H1 (cell line): ENCODE measurements around the gene ATP8B2. TPM values are rescaled to one million over a fixed set of nuclear protein-coding genes. Genes with fewer than 3 reads are reported as not detected.

Experiments used
- CTCF ChIA-PET: fragments of 300-600 bp; sonication (Branson Sonifier 250); formaldehyde crosslinking; loops from one replicate; lab custom pipeline; 2021; ENCODE audit not compliant: partially characterized antibody; lab: Charles Lee
- POLR2A ChIA-PET: fragments of 300-600 bp; sonication (Branson Sonifier 250); formaldehyde crosslinking; loops from one replicate; lab custom pipeline; 2021; ENCODE audit warnings: inconsistent platforms; ENCODE audit not compliant: partially characterized antibody; lab: Charles Lee
- DNase-seq, 2 experiments: peaks; one replicate each; pipeline versions ENCODE4 v3.0.0 to v3.0.0-alpha.2; 2010 to 2022; ENCODE audit warnings: low spot score in 2 of 2, low read depth in 1 of 2, mixed read lengths in 1 of 2
- FAIRE-seq: peaks from 2 replicates; lab custom pipeline; 2011; peaks lifted over from hg19 to GRCh38; lab: Jason Lieb, UNC
- H2AFZ ChIP-seq: 2 replicates; pipeline ENCODE4 v1.8.1; 2012; ENCODE audit warnings: low read length, inconsistent platforms
- H2AK5ac ChIP-seq: 2 replicates; pipeline ENCODE4 v1.6.1; 2013; ENCODE audit warnings: low read depth, low read length
- H2BK120ac ChIP-seq: replicated peaks from 2 replicates; pipeline ENCODE3; 2013; ENCODE audit warnings: low read depth, low read length, inconsistent platforms
- H2BK12ac ChIP-seq: 2 replicates; pipeline ENCODE4 v1.6.1; 2013; ENCODE audit warnings: low read depth, low read length
- H2BK15ac ChIP-seq: 2 replicates; pipeline ENCODE4 v1.6.1; 2013; ENCODE audit warnings: low read length
- H2BK20ac ChIP-seq: 2 replicates; pipeline ENCODE4 v1.6.1; 2013; ENCODE audit warnings: low read length
- H2BK5ac ChIP-seq: 2 replicates; pipeline ENCODE4 v1.6.1; 2013; ENCODE audit warnings: low read depth, low read length
- H3K14ac ChIP-seq: 2 replicates; pipeline ENCODE4 v1.6.1; 2013; ENCODE audit warnings: inconsistent platforms; ENCODE audit not compliant: insufficient read length
- H3K18ac ChIP-seq: 2 replicates; pipeline ENCODE4 v1.6.1; 2013; ENCODE audit warnings: low read length; ENCODE audit errors: extremely low read depth
- H3K23ac ChIP-seq: 2 replicates; pipeline ENCODE4 v1.6.1; 2013; ENCODE audit warnings: inconsistent platforms; ENCODE audit not compliant: insufficient read length
- H3K23me2 ChIP-seq: 2 replicates; pipeline ENCODE4 v1.6.1; 2013; ENCODE audit warnings: low read depth, low read length
- H3K27ac ChIP-seq: 2 replicates; pipeline ENCODE4 v1.6.1; 2011; ENCODE audit warnings: low read depth, low read length, inconsistent platforms
- H3K27me3 ChIP-seq, 4 experiments: replicated peaks in 1 of 4; 1 replicate in 1 of 4; 2 replicates in 3 of 4; pipeline versions ENCODE4 v1.6.1 to v1.8.1; 2011 to 2013; ENCODE audit warnings: low read length in 3 of 4, mild to moderate bottlenecking in 3 of 4, inconsistent platforms in 2 of 4, mixed read lengths in 2 of 4, moderate library complexity in 1 of 4; ENCODE audit not compliant: control insufficient read depth in 3 of 4, insufficient read depth in 3 of 4; ENCODE audit errors: extremely low read depth in 1 of 4
- H3K36me3 ChIP-seq, 4 experiments: 2 replicates each; pipeline versions ENCODE4 v1.6.1 to v1.8.1; 2011 to 2013; ENCODE audit warnings: mild to moderate bottlenecking in 4 of 4, low read length in 3 of 4, moderate library complexity in 2 of 4, control low read depth in 1 of 4, inconsistent platforms in 1 of 4; ENCODE audit not compliant: insufficient read depth in 4 of 4, control insufficient read depth in 2 of 4
- H3K4ac ChIP-seq: replicated peaks from 2 replicates; pipeline ENCODE3; 2013; ENCODE audit warnings: low read length, low read depth, mixed read lengths, inconsistent platforms; ENCODE audit not compliant: insufficient read length
- H3K4me1 ChIP-seq, 4 experiments: replicated peaks in 1 of 4; 1 replicate in 1 of 4; 2 replicates in 3 of 4; pipeline versions ENCODE4 v1.6.1 to v1.8.1; 2011 to 2013; ENCODE audit warnings: low read length in 3 of 4, inconsistent platforms in 2 of 4, mixed read lengths in 1 of 4; ENCODE audit not compliant: insufficient read depth in 4 of 4, control insufficient read depth in 3 of 4
- H3K4me2 ChIP-seq, 2 experiments: 2 replicates each; pipeline versions ENCODE4 v1.6.1 to v1.8.1; 2011 to 2013; ENCODE audit warnings: low read depth in 2 of 2, low read length in 2 of 2, control low read depth in 1 of 2, inconsistent platforms in 1 of 2, mild to moderate bottlenecking in 1 of 2; ENCODE audit not compliant: insufficient read depth in 1 of 2
- H3K4me3 ChIP-seq, 4 experiments: fragments of 200-600, 300-600 bp in 1 of 4; sonication (generic), shearing (Covaris generic), sonication (Bioruptor Twin) in 1 of 4; 2 replicates each; pipeline versions ENCODE4 v1.5.1 to v1.8.1; 2011 to 2016; ENCODE audit warnings: low read length in 4 of 4, low read depth in 3 of 4, control low read depth in 2 of 4, inconsistent platforms in 2 of 4, mild to moderate bottlenecking in 2 of 4, mixed read lengths in 1 of 4, moderate library complexity in 1 of 4; ENCODE audit not compliant: insufficient read depth in 2 of 4; ENCODE audit errors: extremely low read depth in 1 of 4
- H3K56ac ChIP-seq: replicated peaks from 2 replicates; pipeline ENCODE3; 2013; ENCODE audit warnings: low read depth, mild to moderate bottlenecking, mixed read lengths, low read length, inconsistent platforms; ENCODE audit not compliant: insufficient read length
- H3K79me1 ChIP-seq: 2 replicates; pipeline ENCODE4 v1.6.1; 2013; ENCODE audit warnings: low read depth, low read length, control low read depth
- H3K79me2 ChIP-seq, 2 experiments: 2 replicates each; pipeline versions ENCODE4 v1.6.1 to v1.8.1; 2012 to 2013; ENCODE audit warnings: low read length in 2 of 2, mild to moderate bottlenecking in 2 of 2, inconsistent platforms in 1 of 2; ENCODE audit not compliant: insufficient read depth in 2 of 2, control insufficient read depth in 1 of 2
- H3K9ac ChIP-seq, 4 experiments: replicated peaks in 1 of 4; 1 replicate in 1 of 4; 2 replicates in 3 of 4; pipeline versions ENCODE4 v1.6.1 to v1.8.1; 2011 to 2013; ENCODE audit warnings: low read depth in 3 of 4, low read length in 3 of 4, control low read depth in 2 of 4, mild to moderate bottlenecking in 2 of 4, moderate library complexity in 2 of 4, inconsistent platforms in 1 of 4; ENCODE audit errors: extremely low read depth in 1 of 4
- H3K9me3 ChIP-seq, 2 experiments: 2 replicates each; pipeline versions ENCODE4 v1.6.1 to v1.8.1; 2012 to 2013; ENCODE audit warnings: mild to moderate bottlenecking in 2 of 2, moderate library complexity in 2 of 2, control low read depth in 1 of 2, inconsistent platforms in 1 of 2, low read depth in 1 of 2, low read length in 1 of 2, mixed read lengths in 1 of 2; ENCODE audit not compliant: insufficient read depth in 2 of 2
- H4K20me1 ChIP-seq, 2 experiments: replicated peaks in 1 of 2; 2 replicates each; pipeline versions ENCODE3 to v1.8.1; 2011 to 2013; ENCODE audit warnings: inconsistent platforms in 2 of 2, low read length in 2 of 2, mild to moderate bottlenecking in 1 of 2; ENCODE audit not compliant: insufficient read depth in 2 of 2, control insufficient read depth in 1 of 2
- H4K5ac ChIP-seq: 2 replicates; pipeline ENCODE4 v1.6.1; 2013; ENCODE audit warnings: low read length, low read depth, mixed read lengths, inconsistent platforms; ENCODE audit not compliant: insufficient read length
- H4K8ac ChIP-seq: 2 replicates; pipeline ENCODE4 v1.8.0; 2013; ENCODE audit warnings: mild to moderate bottlenecking, moderate library complexity, low read length, inconsistent platforms; ENCODE audit not compliant: insufficient read depth; ENCODE audit errors: extremely low read depth
- H4K91ac ChIP-seq: replicated peaks from 2 replicates; pipeline ENCODE3; 2013; ENCODE audit warnings: low read length, mixed read lengths, inconsistent platforms; ENCODE audit not compliant: insufficient read length
- SAP30 ChIP-seq: fragments of 300-600 bp; sonication (generic); IDR thresholded peaks from 2 replicates; pipeline ENCODE4 v1.7.1; 2012; ENCODE audit warnings: low read length, moderate library complexity, mild to moderate bottlenecking, inconsistent platforms; ENCODE audit not compliant: insufficient read depth, insufficient replicate concordance
- SIN3A ChIP-seq, 2 experiments: IDR thresholded peaks in 1 of 2; conservative IDR thresholded peaks in 1 of 2; 2 replicates each; pipeline ENCODE4 v1.6.1; 2011 to 2012; ENCODE audit warnings: low read length in 2 of 2, improper control_type of control experiment in 1 of 2, low read depth in 1 of 2, mild to moderate bottlenecking in 1 of 2
- WGBS, 2 experiments: shearing (Covaris generic) in 1 of 2; methylation state at CpG; one replicate each; pipeline versions ENCODE4 v1.1.6 to v1.1.7; 2013 to 2015; ENCODE audit warnings: low lambda C conversion rate in 2 of 2, mixed read lengths in 2 of 2, inconsistent platforms in 1 of 2, low coverage in 1 of 2, missing lambda C conversion rate in 1 of 2; ENCODE audit not compliant: insufficient replicate concordance in 2 of 2, insufficient coverage in 1 of 2, insufficient read length in 1 of 2; ENCODE audit errors: extremely low coverage in 1 of 2, missing lambda C conversion rate in 1 of 2; 5-methylcytosine and 5-hydroxymethylcytosine counted together
- polyA plus RNA-seq, 7 experiments: library from polyadenylated mRNA; depleted of rRNA in 3 of 7; stranded (reverse) in 5 of 7; unstranded in 2 of 7; fragments of >200 nt in 5 of 7; fragments of 200-250 nt in 2 of 7; gene quantifications; 1 replicate in 5 of 7; 2 replicates in 1 of 7; 4 replicates in 1 of 7; pipeline versions ENCODE4 v1.2.1 to v1.2.3, GENCODE V29; 2011 to 2013; ENCODE audit warnings: missing spikeins in 2 of 7, mixed read lengths in 2 of 7
- total RNA-seq: library from RNA; stranded (reverse); fragmentation: NEBNext Ultra II Directional; extraction: Animal tissue kit (Norgen Biotek cat#: 25700); gene quantifications from 2 replicates; pipeline ENCODE4 v1.2.1, GENCODE V29; 2021

Gene ATP8B2
- total and polyA plus RNA-seq, 2 of the 8 experiments (the other 6 are each of a cell fraction or from before 2014, with no cell fraction given) = 61.4 to 70.1 TPM

GRCh38 chr1:154352245-154352580, 26.9 kb downstream of the ATP8B2 start:
- Histone ChIP-seq H4K8ac (0 out of 2 replicates have a peak overlapping the region, but pooled peaks have one; percentile 57), H3K9me3 (no peaks in the 10 kb centered on the region), H2BK20ac (no peak overlapping the region), H3K4me2 (peak overlapping the region; percentile 74 to 99), H2AFZ (peak overlapping the region; percentile 98; the same call in 1 of the 2 replicates), H2BK120ac (no peak overlapping the region), H4K91ac (no peak overlapping the region), H3K27ac (no peak overlapping the region), H3K14ac (no peak overlapping the region), H3K9ac (peak overlapping the region in 2 of 4 experiments; percentile 15 to 40; a peak in 3 of 7 replicates), H2BK15ac (no peak overlapping the region), H4K5ac (no peak overlapping the region), H2AK5ac (no peak overlapping the region), H3K23ac (no peak overlapping the region), H3K18ac (peak overlapping the region; percentile 17), H3K4ac (no peak overlapping the region), H3K23me2 (peaks cover 15% of the 10 kb centered on the region; the same call in 1 of the 2 replicates), H2BK12ac (peak overlapping the region; percentile 94; the same call in 1 of the 2 replicates), H3K27me3 (peaks cover 0 to 7% (median 4%) of the 10 kb centered on the region in 4 experiments; a peak in 4 of 7 replicates), H3K56ac (no peak overlapping the region), H3K4me1 (peaks cover 0 to 13% (median 5%) of the 10 kb centered on the region in 4 experiments; a peak in 4 of 7 replicates), H3K36me3 (peaks cover 0 to 14% (median 4%) of the 10 kb centered on the region in 4 experiments; a peak in 4 of 8 replicates), H2BK5ac (peak overlapping the region; percentile 73; the same call in 1 of the 2 replicates), H3K4me3 (peak overlapping the region; percentile 34 to 77 (median 62); a peak in 7 of 8 replicates), H3K79me2 (no peaks in the 10 kb centered on the region), H4K20me1 (no peaks in the 10 kb centered on the region), H3K79me1 (no peaks in the 10 kb centered on the region; the same call in 1 of the 2 replicates)
- 19% methylated on average over 9 of the region's 9 CpGs; no CpG with 5 or more reads in 1 of the 2 experiments for WGBS, 2 experiments
- CTCF ChIA-PET = interaction anchor here (1.0 to 27.5 kb wide), 6 partner anchors 9 to 194 kb away, joined by 3 to 507 read pairs (median 10); partner anchors contain the start of genes AQP10 and ATP8B2
- POLR2A ChIA-PET = interaction anchor here (0.6 to 1.1 kb wide), 3 partner anchors 27 to 253 kb away, joined by 3 read pairs; partner anchors contain the start of gene ATP8B2
- no peak for FAIRE-seq
- no peak for DNase-seq
- 0 out of 4 replicates have a peak, but pooled peaks of 1 of the 2 experiments have one; percentile 25 for TF ChIP-seq SIN3A (conservative IDR thresholded peaks at IDR 0.05 in 1 of 2, IDR thresholded peaks at IDR 0.05 in 1 of 2; ENCODE audit: low read depth in 1 of 2, low read length in 2 of 2)
- TF ChIP-seq SAP30 = no peak
